ENCODE results near the gene EHHADH.

Gene EHHADH

GRCh38 chr3:185212086-185212485 is 41.8 kb downstream of the EHHADH start:
- no peak overlapping the region for H3K4ac ChIP-seq (ENCODE audit: low read depth, low read length)
- H2AK5ac ChIP-seq (ENCODE audit: low read length), result no peak overlapping the region
- H3K18ac ChIP-seq (ENCODE audit: low read length), result no peak overlapping the region
- H3K4me1 ChIP-seq (ENCODE audit: control insufficient read depth, low read depth, low read length), result no peaks in the 10 kb centered on the region
- no peak overlapping the region for H3K4me3 ChIP-seq (ENCODE audit: low read length)
- WGBS (ENCODE audit: extremely low coverage, insufficient coverage, low lambda C conversion rate), result no CpG with 5 or more reads among the region's 4 CpGs
- no peaks in the 10 kb centered on the region for H3K79me1 ChIP-seq (ENCODE audit: low read length)
- no peak overlapping the region for H3K23ac ChIP-seq (ENCODE audit: low read length)
- H3K36me3 ChIP-seq (ENCODE audit: control insufficient read depth, insufficient read depth, low read length), result no peaks in the 10 kb centered on the region
- no peaks in the 10 kb centered on the region for H3K79me2 ChIP-seq (ENCODE audit: control insufficient read depth, insufficient read depth, low read length)
- no peaks in the 10 kb centered on the region for H3K27me3 ChIP-seq (ENCODE audit: insufficient read depth, low read length, poor library complexity)
- no peak overlapping the region for H3K27ac ChIP-seq (ENCODE audit: low read depth, low read length)
- no peak overlapping the region for H3K4me2 ChIP-seq (ENCODE audit: low read length)
- no peak overlapping the region for H2BK5ac ChIP-seq (ENCODE audit: low read length)
- DNase-seq, result no peak
- H4K8ac ChIP-seq (ENCODE audit: low read depth, low read length), result no peak overlapping the region
- no peak overlapping the region for H2BK15ac ChIP-seq (replicated peaks; ENCODE audit: low read depth)
- H3K9ac ChIP-seq (ENCODE audit: low read length), result no peak overlapping the region
- no peak overlapping the region for H3K56ac ChIP-seq (ENCODE audit: low read length)
- H4K5ac ChIP-seq (ENCODE audit: low read length), result no peak overlapping the region
- H2BK120ac ChIP-seq (ENCODE audit: low read depth, low read length), result no peak overlapping the region

GRCh38 chr3:185210621-185211142 is 43.2 kb downstream of the EHHADH start:
- H3K23ac ChIP-seq (ENCODE audit: low read length), result no peak overlapping the region
- no peak overlapping the region for H3K18ac ChIP-seq (ENCODE audit: low read length)
- H3K27me3 ChIP-seq (ENCODE audit: insufficient read depth, low read length, poor library complexity), result no peaks in the 10 kb centered on the region
- H3K36me3 ChIP-seq (ENCODE audit: control insufficient read depth, insufficient read depth, low read length), result no peaks in the 10 kb centered on the region
- no peak overlapping the region for H3K4me3 ChIP-seq (ENCODE audit: low read length)
- no peaks in the 10 kb centered on the region for H3K4me1 ChIP-seq (ENCODE audit: control insufficient read depth, low read depth, low read length)
- H4K8ac ChIP-seq (ENCODE audit: low read depth, low read length), result no peak overlapping the region
- no peak overlapping the region for H3K56ac ChIP-seq (ENCODE audit: low read length)
- no peaks in the 10 kb centered on the region for H3K79me1 ChIP-seq (ENCODE audit: low read length)
- no peak overlapping the region for H3K27ac ChIP-seq (ENCODE audit: low read depth, low read length)
- H3K4me2 ChIP-seq (ENCODE audit: low read length), result no peak overlapping the region
- H3K9ac ChIP-seq (ENCODE audit: low read length), result no peak overlapping the region
- H3K4ac ChIP-seq (ENCODE audit: low read depth, low read length), result no peak overlapping the region
- H3K79me2 ChIP-seq (ENCODE audit: control insufficient read depth, insufficient read depth, low read length), result no peaks in the 10 kb centered on the region
- no peak overlapping the region for H2BK120ac ChIP-seq (ENCODE audit: low read depth, low read length)
- WGBS (ENCODE audit: extremely low coverage, insufficient coverage, low lambda C conversion rate), result no CpG with 5 or more reads among the region's 4 CpGs
- H4K5ac ChIP-seq (ENCODE audit: low read length), result no peak overlapping the region
- no peak overlapping the region for H2BK5ac ChIP-seq (ENCODE audit: low read length)
- H2AK5ac ChIP-seq (ENCODE audit: low read length), result no peak overlapping the region
- DNase-seq, result no peak
- H2BK15ac ChIP-seq (replicated peaks; ENCODE audit: low read depth), result no peak overlapping the region

GRCh38 chr3:185208823-185209222 is 45.0 kb downstream of the EHHADH start:
- no peak overlapping the region for H3K23ac ChIP-seq (ENCODE audit: low read length)
- no peak overlapping the region for H2BK120ac ChIP-seq (ENCODE audit: low read depth, low read length)
- no peaks in the 10 kb centered on the region for H3K79me1 ChIP-seq (ENCODE audit: low read length)
- H2BK5ac ChIP-seq (ENCODE audit: low read length), result no peak overlapping the region
- H3K4me1 ChIP-seq (ENCODE audit: control insufficient read depth, low read depth, low read length), result no peaks in the 10 kb centered on the region
- DNase-seq, result no peak
- no peak overlapping the region for H4K8ac ChIP-seq (ENCODE audit: low read depth, low read length)
- no peak overlapping the region for H2AK5ac ChIP-seq (ENCODE audit: low read length)
- H3K27ac ChIP-seq (ENCODE audit: low read depth, low read length), result no peak overlapping the region
- H3K4me3 ChIP-seq (ENCODE audit: low read length), result no peak overlapping the region
- H4K5ac ChIP-seq (ENCODE audit: low read length), result no peak overlapping the region
- no peak overlapping the region for H3K4ac ChIP-seq (ENCODE audit: low read depth, low read length)
- H3K9ac ChIP-seq (ENCODE audit: low read length), result no peak overlapping the region
- no peak overlapping the region for H3K56ac ChIP-seq (ENCODE audit: low read length)
- no peaks in the 10 kb centered on the region for H3K79me2 ChIP-seq (ENCODE audit: control insufficient read depth, insufficient read depth, low read length)
- no peaks in the 10 kb centered on the region for H3K36me3 ChIP-seq (ENCODE audit: control insufficient read depth, insufficient read depth, low read length)
- no peak overlapping the region for H3K4me2 ChIP-seq (ENCODE audit: low read length)
- H2BK15ac ChIP-seq (replicated peaks; ENCODE audit: low read depth), result no peak overlapping the region
- no peaks in the 10 kb centered on the region for H3K27me3 ChIP-seq (ENCODE audit: insufficient read depth, low read length, poor library complexity)
- H3K18ac ChIP-seq (ENCODE audit: low read length), result no peak overlapping the region
- no CpG with 5 or more reads among the region's 1 CpG for WGBS (ENCODE audit: extremely low coverage, insufficient coverage, low lambda C conversion rate)

- no peaks in the 10 kb centered on the region for H3K4me1 ChIP-seq (ENCODE audit: control insufficient read depth, low read depth, low read length)
- no peak overlapping the region for H2BK15ac ChIP-seq (replicated peaks; ENCODE audit: low read depth)
- H3K56ac ChIP-seq (ENCODE audit: low read length), result no peak overlapping the region
- H3K79me1 ChIP-seq (ENCODE audit: low read length), result no peaks in the 10 kb centered on the region
- no peak overlapping the region for H2BK5ac ChIP-seq (ENCODE audit: low read length)
- DNase-seq, result no peak
- no peaks in the 10 kb centered on the region for H3K79me2 ChIP-seq (ENCODE audit: control insufficient read depth, insufficient read depth, low read length)
- no peak overlapping the region for H3K4me3 ChIP-seq (ENCODE audit: low read length)
- H3K27me3 ChIP-seq (ENCODE audit: insufficient read depth, low read length, poor library complexity), result no peaks in the 10 kb centered on the region
- no CpG with 5 or more reads among the region's 6 CpGs for WGBS (ENCODE audit: extremely low coverage, insufficient coverage, low lambda C conversion rate)
- no peak overlapping the region for H4K8ac ChIP-seq (ENCODE audit: low read depth, low read length)
- H3K27ac ChIP-seq (ENCODE audit: low read depth, low read length), result no peak overlapping the region
- H3K18ac ChIP-seq (ENCODE audit: low read length), result no peak overlapping the region
- no peak overlapping the region for H2BK120ac ChIP-seq (ENCODE audit: low read depth, low read length)
- H2AK5ac ChIP-seq (ENCODE audit: low read length), result no peak overlapping the region
- no peak overlapping the region for H3K9ac ChIP-seq (ENCODE audit: low read length)
- H3K23ac ChIP-seq (ENCODE audit: low read length), result no peak overlapping the region
- H4K5ac ChIP-seq (ENCODE audit: low read length), result no peak overlapping the region
- H3K36me3 ChIP-seq (ENCODE audit: control insufficient read depth, insufficient read depth, low read length), result no peaks in the 10 kb centered on the region
- no peak overlapping the region for H3K4ac ChIP-seq (ENCODE audit: low read depth, low read length)
- no peak overlapping the region for H3K4me2 ChIP-seq (ENCODE audit: low read length)
These were observed 45.7 kb downstream of the EHHADH start for GRCh38 chr3:185207931-185208746.

- H3K23ac ChIP-seq (ENCODE audit: low read length), result no peak overlapping the region
- no peak overlapping the region for H3K4ac ChIP-seq (ENCODE audit: low read depth, low read length)
- no peak overlapping the region for H3K18ac ChIP-seq (ENCODE audit: low read length)
- H2BK120ac ChIP-seq (ENCODE audit: low read depth, low read length), result no peak overlapping the region
- no peak overlapping the region for H4K8ac ChIP-seq (ENCODE audit: low read depth, low read length)
- no peak overlapping the region for H2BK5ac ChIP-seq (ENCODE audit: low read length)
- no peak overlapping the region for H3K56ac ChIP-seq (ENCODE audit: low read length)
- no peak overlapping the region for H2AK5ac ChIP-seq (ENCODE audit: low read length)
- H2BK15ac ChIP-seq (replicated peaks; ENCODE audit: low read depth), result no peak overlapping the region
- H3K4me2 ChIP-seq (ENCODE audit: low read length), result no peak overlapping the region
- no CpG with 5 or more reads among the region's 2 CpGs for WGBS (ENCODE audit: extremely low coverage, insufficient coverage, low lambda C conversion rate)
- no peak overlapping the region for H4K5ac ChIP-seq (ENCODE audit: low read length)
- DNase-seq, result no peak
- H3K27ac ChIP-seq (ENCODE audit: low read depth, low read length), result no peak overlapping the region
- H3K36me3 ChIP-seq (ENCODE audit: control insufficient read depth, insufficient read depth, low read length), result no peaks in the 10 kb centered on the region
- no peaks in the 10 kb centered on the region for H3K27me3 ChIP-seq (ENCODE audit: insufficient read depth, low read length, poor library complexity)
- no peaks in the 10 kb centered on the region for H3K4me1 ChIP-seq (ENCODE audit: control insufficient read depth, low read depth, low read length)
- no peak overlapping the region for H3K4me3 ChIP-seq (ENCODE audit: low read length)
- H3K79me2 ChIP-seq (ENCODE audit: control insufficient read depth, insufficient read depth, low read length), result no peaks in the 10 kb centered on the region
- no peaks in the 10 kb centered on the region for H3K79me1 ChIP-seq (ENCODE audit: low read length)
- no peak overlapping the region for H3K9ac ChIP-seq (ENCODE audit: low read length)
These were observed 46.4 kb downstream of the EHHADH start for GRCh38 chr3:185207481-185207880.

- H3K27me3 ChIP-seq (ENCODE audit: insufficient read depth, low read length, poor library complexity), result no peaks in the 10 kb centered on the region
These were observed 48.0 kb downstream of the EHHADH start for GRCh38 chr3:185205865-185206264.

More at GRCh38 chr3:185205865-185206264, 48.0 kb downstream of the EHHADH start:
- Histone ChIP-seq H3K27ac (ENCODE audit: low read depth, low read length) (no peak overlapping the region), H2BK120ac (ENCODE audit: low read depth, low read length) (no peak overlapping the region), H3K4ac (ENCODE audit: low read depth, low read length) (no peak overlapping the region), H3K79me2 (ENCODE audit: control insufficient read depth, insufficient read depth, low read length) (no peaks in the 10 kb centered on the region), H2AK5ac (ENCODE audit: low read length) (no peak overlapping the region), H3K4me1 (ENCODE audit: control insufficient read depth, low read depth, low read length) (no peaks in the 10 kb centered on the region), H4K5ac (ENCODE audit: low read length) (no peak overlapping the region), H3K18ac (ENCODE audit: low read length) (no peak overlapping the region), H2BK5ac (ENCODE audit: low read length) (no peak overlapping the region), H3K79me1 (ENCODE audit: low read length) (no peaks in the 10 kb centered on the region), H3K36me3 (ENCODE audit: control insufficient read depth, insufficient read depth, low read length) (no peaks in the 10 kb centered on the region), H3K9ac (ENCODE audit: low read length) (no peak overlapping the region), H3K23ac (ENCODE audit: low read length) (no peak overlapping the region), H3K4me3 (ENCODE audit: low read length) (no peak overlapping the region), H2BK15ac (replicated peaks; ENCODE audit: low read depth) (no peak overlapping the region), H4K8ac (ENCODE audit: low read depth, low read length) (no peak overlapping the region), H3K56ac (ENCODE audit: low read length) (no peak overlapping the region), H3K4me2 (ENCODE audit: low read length) (no peak overlapping the region)
- WGBS (ENCODE audit: extremely low coverage, insufficient coverage, low lambda C conversion rate), result no CpG with 5 or more reads among the region's 7 CpGs
- no peak for DNase-seq

Measured in mesendoderm (in vitro differentiated cells).